GM23248 (cell line): Measurements from ENCODE around the gene DGKH. TPM values are rescaled to one million over a fixed set of nuclear protein-coding genes. Genes with fewer than 3 reads are reported as not detected.

Experiments
- DNase-seq: peaks from one replicate; pipeline ENCODE4 v3.0.0-alpha.2; 2015
- H2AFZ ChIP-seq: fragments of 200-600 bp; sonication (generic); 2 replicates; pipeline ENCODE4 v1.6.1; 2016; ENCODE audit warnings: antibody characterized with exemption
- H3F3A ChIP-seq: fragments of 200-600 bp; sonication (generic); 2 replicates; pipeline ENCODE4 v1.6.1; 2016; ENCODE audit warnings: mild to moderate bottlenecking, antibody characterized with exemption, mixed run types; ENCODE audit not compliant: insufficient read depth
- H3K27ac ChIP-seq: fragments of 200-600 bp; sonication (generic); 2 replicates; pipeline ENCODE4 v1.5.1; 2016; ENCODE audit warnings: mild to moderate bottlenecking
- H3K27me3 ChIP-seq: fragments of 200-600 bp; sonication (generic); replicated peaks from 2 replicates; pipeline ENCODE4 v1.6.1; 2016; ENCODE audit warnings: mild to moderate bottlenecking; ENCODE audit not compliant: insufficient read depth
- H3K36me3 ChIP-seq: fragments of 200-600 bp; sonication (generic); 2 replicates; pipeline ENCODE4 v1.6.1; 2016; ENCODE audit warnings: low read depth, mild to moderate bottlenecking
- H3K4me1 ChIP-seq: fragments of 200-600 bp; sonication (generic); 2 replicates; pipeline ENCODE4 v1.6.1; 2016; ENCODE audit warnings: mild to moderate bottlenecking; ENCODE audit not compliant: insufficient read depth
- H3K4me2 ChIP-seq: fragments of 200-600 bp; sonication (generic); one replicate; pipeline ENCODE4 v1.6.1; 2016; ENCODE audit warnings: mild to moderate bottlenecking; ENCODE audit not compliant: unreplicated experiment
- H3K4me3 ChIP-seq: fragments of 200-600 bp; sonication (generic); 2 replicates; pipeline ENCODE4 v1.5.1; 2016; ENCODE audit warnings: mild to moderate bottlenecking
- H3K79me2 ChIP-seq: fragments of 200-600 bp; sonication (generic); 2 replicates; pipeline ENCODE4 v1.6.1; 2016; ENCODE audit warnings: mild to moderate bottlenecking; ENCODE audit not compliant: insufficient read depth
- H3K9ac ChIP-seq: fragments of 200-600 bp; sonication (generic); 2 replicates; pipeline ENCODE4 v1.6.1; 2016; ENCODE audit warnings: mild to moderate bottlenecking
- H3K9me2 ChIP-seq: fragments of 200-600 bp; sonication (generic); 2 replicates; pipeline ENCODE4 v1.6.1; 2016; ENCODE audit warnings: mixed run types, mild to moderate bottlenecking, moderate library complexity; ENCODE audit not compliant: insufficient read depth
- H3K9me3 ChIP-seq: fragments of 200-600 bp; sonication (generic); one replicate; pipeline ENCODE4 v1.6.1; 2017; ENCODE audit warnings: low read depth
- H4K20me1 ChIP-seq: fragments of 200-600 bp; sonication (generic); 2 replicates; pipeline ENCODE4 v1.6.0; 2016; ENCODE audit not compliant: insufficient read depth
- EZH2 ChIP-seq: fragments of 200-600 bp; sonication (generic); IDR thresholded peaks from 2 replicates; pipeline ENCODE4 v1.6.1; 2018; ENCODE audit warnings: antibody characterized with exemption, mild to moderate bottlenecking; ENCODE audit not compliant: insufficient read depth, poor library complexity, severe bottlenecking
- EZH2phosphoT487 ChIP-seq: fragments of 200-600 bp; sonication (generic); IDR thresholded peaks from 2 replicates; pipeline ENCODE4 v1.6.1; 2018; ENCODE audit warnings: antibody characterized with exemption, moderate library complexity, mild to moderate bottlenecking, low read depth; ENCODE audit not compliant: insufficient read depth
- WGBS, 2 experiments: methylation state at CpG; one replicate each; pipeline ENCODE4 v1.1.6; 2015 to 2017; ENCODE audit warnings: low lambda C conversion rate in 2 of 2, low coverage in 1 of 2; ENCODE audit errors: missing lambda C conversion rate in 2 of 2; 5-methylcytosine and 5-hydroxymethylcytosine counted together
- in situ Hi-C: fragments of 300-500 bp; cut with MboI; formaldehyde crosslinking; loops from 2 replicates; pipeline ENCODE4 v1.15.0; 2020
- polyA plus RNA-seq: library from polyadenylated mRNA; unstranded; fragments of >200 nt; fragmentation: Nextera tagmentation; extraction: Ambion mirVana; gene quantifications from 2 replicates; pipeline ENCODE4 v1.2.1, GENCODE V29; 2016
- total RNA-seq: library from RNA; depleted of rRNA; stranded (reverse); fragments of >200 nt; shearing (Covaris generic); gene quantifications from 2 replicates; pipeline ENCODE4 v1.2.3, GENCODE V29; 2014

DGKH gene
- total and polyA plus RNA-seq, 2 experiments from 2014 or later: 1.4 to 7.1 TPM

- no peak overlapping the region for H3K4me3 ChIP-seq
- no peaks in the 10 kb centered on the region for H3K9me3 ChIP-seq
- H3K4me2 ChIP-seq: no peak overlapping the region
- H3F3A ChIP-seq: no peaks in the 10 kb centered on the region
- no peaks in the 10 kb centered on the region for H3K36me3 ChIP-seq
- TF ChIP-seq EZH2phosphoT487: no peak
- TF ChIP-seq EZH2: no peak
- H3K79me2 ChIP-seq: peaks cover 7% of the 10 kb centered on the region; the same call in 1 of the 2 replicates
- WGBS, 2 experiments: 67 to 81% methylated on average over 2 of the region's 2 CpGs
- H3K9me2 ChIP-seq: no peaks in the 10 kb centered on the region
- H2AFZ ChIP-seq: no peak overlapping the region
- in situ Hi-C loops: no loop called here
- no peak for DNase-seq
- no peaks in the 10 kb centered on the region for H3K4me1 ChIP-seq
- H4K20me1 ChIP-seq: no peaks in the 10 kb centered on the region; the same call in 1 of the 2 replicates
- no peak overlapping the region for H3K27ac ChIP-seq
- H3K9ac ChIP-seq: no peak overlapping the region
- no peaks in the 10 kb centered on the region for H3K27me3 ChIP-seq
Observed at GRCh38 chr13:42146359-42146758, 97.9 kb downstream of the DGKH start.

DNA sequence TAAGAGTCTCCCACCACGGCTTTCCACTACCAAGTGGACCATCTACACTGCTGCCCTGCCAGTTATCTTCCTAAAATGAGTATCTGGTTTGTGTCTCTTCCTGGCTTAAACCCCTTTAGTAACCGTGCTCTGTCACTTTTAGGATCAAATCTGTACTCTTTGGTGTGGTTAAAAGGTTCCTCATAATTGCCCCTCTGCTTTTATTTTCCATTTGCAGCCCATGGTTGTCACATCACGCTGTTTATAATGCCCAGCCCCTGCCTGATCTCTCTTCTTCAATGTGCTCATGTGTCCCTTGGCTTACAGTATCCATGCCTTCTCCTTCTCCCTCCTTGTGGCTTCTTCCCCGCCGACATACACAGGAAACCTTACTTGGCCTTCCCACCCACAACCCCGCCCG, 100.1 kb downstream of the DGKH start:
- 93 to 100% methylated on average over 3 to 7 of the region's 7 CpGs for WGBS, 2 experiments
- Histone ChIP-seq H3K4me2 (no peak overlapping the region), H3K9me3 (no peaks in the 10 kb centered on the region), H3K9me2 (no peaks in the 10 kb centered on the region), H3K9ac (no peak overlapping the region), H3K4me1 (peaks cover 5% of the 10 kb centered on the region; the same call in 1 of the 2 replicates), H3K27ac (no peak overlapping the region), H3K36me3 (no peaks in the 10 kb centered on the region), H2AFZ (no peak overlapping the region), H4K20me1 (no peaks in the 10 kb centered on the region; the same call in 1 of the 2 replicates), H3F3A (no peaks in the 10 kb centered on the region), H3K4me3 (no peak overlapping the region), H3K79me2 (peaks cover 7% of the 10 kb centered on the region; the same call in 1 of the 2 replicates), H3K27me3 (no peaks in the 10 kb centered on the region)
- TF ChIP-seq EZH2: no peak
- TF ChIP-seq EZH2phosphoT487: no peak
- in situ Hi-C loops: no loop called here
- no peak for DNase-seq

DNA sequence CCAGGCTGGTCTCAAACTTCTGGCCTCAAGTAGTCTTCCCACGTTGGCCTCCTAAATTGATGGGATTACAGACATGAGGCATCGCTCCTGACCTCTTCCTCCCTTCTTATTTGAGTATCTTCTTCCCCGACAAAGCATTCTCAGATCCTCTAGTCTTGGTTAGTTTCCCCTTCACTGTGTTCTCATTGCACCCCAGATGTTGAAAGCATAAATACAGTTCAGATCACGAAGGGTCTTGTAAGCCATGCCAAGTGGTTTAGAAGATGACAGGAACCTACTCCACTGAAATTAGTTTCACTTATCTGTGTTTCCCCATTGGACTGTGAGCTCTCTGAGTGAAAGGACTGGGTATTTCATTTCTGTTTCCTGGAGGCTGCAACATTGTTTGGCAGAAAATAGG, 100.7 kb downstream of the DGKH start:
- Histone ChIP-seq H4K20me1 (no peaks in the 10 kb centered on the region; the same call in 1 of the 2 replicates), H3K9me3 (no peaks in the 10 kb centered on the region), H3K4me2 (no peak overlapping the region), H3K9me2 (no peaks in the 10 kb centered on the region), H2AFZ (no peak overlapping the region), H3K4me1 (peaks cover 7% of the 10 kb centered on the region; the same call in 1 of the 2 replicates), H3K36me3 (no peaks in the 10 kb centered on the region), H3F3A (no peaks in the 10 kb centered on the region), H3K4me3 (no peak overlapping the region), H3K27ac (no peak overlapping the region), H3K79me2 (peaks cover 7% of the 10 kb centered on the region; the same call in 1 of the 2 replicates), H3K9ac (no peak overlapping the region), H3K27me3 (no peaks in the 10 kb centered on the region)
- WGBS, 2 experiments: 81 to 84% methylated on average over 4 of the region's 4 CpGs
- in situ Hi-C loops: no loop called here
- no peak for TF ChIP-seq EZH2phosphoT487
- TF ChIP-seq EZH2: no peak
- no peak for DNase-seq

- Histone ChIP-seq H4K20me1 (no peaks in the 10 kb centered on the region), H3K9me3 (no peaks in the 10 kb centered on the region), H3K27me3 (no peaks in the 10 kb centered on the region), H3K9me2 (no peaks in the 10 kb centered on the region), H3K4me1 (peaks cover 7% of the 10 kb centered on the region; the same call in 1 of the 2 replicates), H3F3A (no peaks in the 10 kb centered on the region), H3K27ac (no peak overlapping the region), H3K4me2 (no peak overlapping the region), H3K36me3 (peaks cover 9% of the 10 kb centered on the region), H3K4me3 (no peak overlapping the region), H2AFZ (no peak overlapping the region), H3K79me2 (no peaks in the 10 kb centered on the region; the same call in 1 of the 2 replicates), H3K9ac (no peak overlapping the region)
- DNase-seq: no peak
- WGBS, 2 experiments: 72 to 78% methylated on average over 1 of the region's 1 CpG
- in situ Hi-C loops: no loop called here
- TF ChIP-seq EZH2phosphoT487 (no peak), EZH2 (no peak)
Observed at GRCh38 chr13:42151781-42152180, 103.3 kb downstream of the DGKH start.
